Measurements from ENCODE around the gene S100P.

Gene S100P

GRCh38 chr4:6727081-6727942 is 33.6 kb downstream of the S100P start:
- no peak for DNase-seq

GRCh38 chr4:6727943-6728250 is 34.2 kb downstream of the S100P start:
- no peak for DNase-seq

- DNase-seq = no peak
Measured at GRCh38 chr4:6728320-6729029, 34.8 kb downstream of the S100P start.

GRCh38 chr4:6730603-6731317 is 37.1 kb downstream of the S100P start:
- DNase-seq = peak; percentile 64 to 69 (median 66)

- DNase-seq = no peak
Measured at GRCh38 chr4:6731318-6731675, 37.6 kb downstream of the S100P start.

GRCh38 chr4:6731780-6732179 is 38.1 kb downstream of the S100P start:
- no peak for DNase-seq

- DNase-seq = peak; percentile 85 to 92 (median 87)
Measured at GRCh38 chr4:6732441-6733357, 39.0 kb downstream of the S100P start.

- DNase-seq = no peak
Measured at GRCh38 chr4:6733358-6734164, 39.9 kb downstream of the S100P start.

GRCh38 chr4:6734165-6734786 is 40.6 kb downstream of the S100P start:
- DNase-seq = peak in 1 of 3 donors; percentile 19

- DNase-seq = no peak
Measured at GRCh38 chr4:6739920-6740319, 46.2 kb downstream of the S100P start.

GRCh38 chr4:6740347-6740746 is 46.7 kb downstream of the S100P start:
- no peak for DNase-seq

- DNase-seq = no peak
Measured at GRCh38 chr4:6742507-6742906, 48.8 kb downstream of the S100P start.

GRCh38 chr4:6742989-6743388 is 49.3 kb downstream of the S100P start:
- no peak for DNase-seq
